ENCODE data around the gene AADACL4.

DNA sequence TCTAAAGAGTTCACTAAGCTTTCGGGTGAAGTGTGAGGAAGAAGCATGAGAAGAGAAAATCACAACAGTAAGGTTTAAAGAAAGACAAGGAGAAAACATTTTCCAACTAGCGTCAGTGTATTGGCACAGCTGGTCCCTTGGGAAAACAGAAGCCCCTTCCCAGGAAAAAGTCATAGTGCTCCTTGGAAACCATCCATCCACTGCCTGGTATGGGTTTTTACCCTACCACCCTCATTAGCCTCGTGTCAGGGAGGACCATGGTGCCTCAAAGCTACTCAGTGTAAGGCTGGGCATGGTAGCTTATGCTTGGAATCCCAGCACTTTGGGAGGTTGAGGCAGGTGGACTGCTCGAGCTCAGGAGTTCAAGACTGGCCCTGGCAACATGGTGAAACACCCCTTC, 12.7 kb downstream of the AADACL4 start:
- no peak for TF ChIP-seq POLR2A (IDR thresholded peaks at IDR 0.05)
- TF ChIP-seq, protein P1, sequence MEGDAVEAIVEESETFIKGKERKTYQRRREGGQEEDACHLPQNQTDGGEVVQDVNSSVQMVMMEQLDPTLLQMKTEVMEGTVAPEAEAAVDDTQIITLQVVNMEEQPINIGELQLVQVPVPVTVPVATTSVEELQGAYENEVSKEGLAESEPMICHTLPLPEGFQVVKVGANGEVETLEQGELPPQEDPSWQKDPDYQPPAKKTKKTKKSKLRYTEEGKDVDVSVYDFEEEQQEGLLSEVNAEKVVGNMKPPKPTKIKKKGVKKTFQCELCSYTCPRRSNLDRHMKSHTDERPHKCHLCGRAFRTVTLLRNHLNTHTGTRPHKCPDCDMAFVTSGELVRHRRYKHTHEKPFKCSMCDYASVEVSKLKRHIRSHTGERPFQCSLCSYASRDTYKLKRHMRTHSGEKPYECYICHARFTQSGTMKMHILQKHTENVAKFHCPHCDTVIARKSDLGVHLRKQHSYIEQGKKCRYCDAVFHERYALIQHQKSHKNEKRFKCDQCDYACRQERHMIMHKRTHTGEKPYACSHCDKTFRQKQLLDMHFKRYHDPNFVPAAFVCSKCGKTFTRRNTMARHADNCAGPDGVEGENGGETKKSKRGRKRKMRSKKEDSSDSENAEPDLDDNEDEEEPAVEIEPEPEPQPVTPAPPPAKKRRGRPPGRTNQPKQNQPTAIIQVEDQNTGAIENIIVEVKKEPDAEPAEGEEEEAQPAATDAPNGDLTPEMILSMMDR (IDR thresholded peaks at IDR 0.05): no peak
